ENCODE results near the gene KDM6A. TPM values are rescaled to one million over a fixed set of nuclear protein-coding genes. Genes with fewer than 3 reads are reported as not detected.
A peak's percentile ranks its signal among the peaks of the same experiment; 100 is the strongest.

The KDM6A gene
- total and polyA plus RNA-seq, 9 of the 15 experiments (the other 6 are each of a cell fraction or from before 2014, with no cell fraction given) = 8.4 to 34.3 (median 22.9) TPM

DNA sequence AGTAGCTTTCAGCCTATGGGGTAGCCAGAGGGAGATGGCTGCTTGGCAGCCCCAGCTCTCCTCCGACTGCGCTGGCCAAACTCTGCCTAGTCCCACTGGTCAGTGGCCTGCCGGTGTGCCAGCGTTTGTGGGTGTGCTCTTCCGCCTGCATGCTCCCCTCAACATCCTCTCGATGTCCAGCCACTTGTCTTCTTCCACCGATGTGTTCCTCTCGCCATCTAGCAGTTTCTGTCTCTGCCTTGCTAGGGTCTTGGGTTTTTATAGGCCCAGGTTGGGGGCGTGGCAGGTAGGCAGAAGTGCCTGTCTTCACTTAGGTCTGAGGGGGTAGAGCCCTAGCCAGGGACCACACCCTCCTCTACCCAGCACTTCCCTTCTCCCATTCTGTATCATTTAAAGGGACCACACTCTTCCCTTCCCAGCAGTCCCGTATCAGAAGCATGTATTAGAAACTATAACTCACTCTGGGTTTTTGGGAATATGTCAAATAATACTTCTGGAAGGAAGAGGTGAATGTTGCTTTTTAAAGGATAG is 124.4 kb downstream of the KDM6A start:
- intact Hi-C loops (cut with micrococcal nuclease) (no loop called here), in situ Hi-C loops (cut with MboI) (no loop called here)
- FAIRE-seq = no peak
- no peak overlapping the region for H2AFZ ChIP-seq (ENCODE audit: low read depth, low read length)
- H3K9me3 ChIP-seq (replicated peaks; ENCODE audit: control insufficient read depth, insufficient read depth, low read depth, low read length) = no peaks in the 10 kb centered on the region
- no peaks in the 10 kb centered on the region; the same call in 1 of the 2 replicates for H4K20me1 ChIP-seq (replicated peaks; ENCODE audit: control insufficient read depth, insufficient read depth, low read length)
- peak overlapping the region in 1 of 2 experiments; percentile 76; a peak in 1 of 4 replicates for H3K9ac ChIP-seq (ENCODE audit: insufficient read depth in 1 of 2, low read depth in 2 of 2, low read length in 2 of 2)
- no peak for DNase-seq (ENCODE audit: extremely low read depth in 1 of 4, low spot score in 3 of 4)
- H3K79me2 ChIP-seq (ENCODE audit: control insufficient read depth, insufficient read depth, low read length) = peaks cover 57% of the 10 kb centered on the region
- H3K4me1 ChIP-seq (replicated peaks in 1 of 2; ENCODE audit: control insufficient read depth in 2 of 2, insufficient read depth in 2 of 2, low read length in 2 of 2) = peaks cover 5 to 9% of the 10 kb centered on the region in 2 experiments; a peak in 4 of 5 replicates
- H3K9me1 ChIP-seq (ENCODE audit: control insufficient read depth, insufficient read depth, low read length) = peaks cover 2% of the 10 kb centered on the region
- no peak overlapping the region for H3K4me2 ChIP-seq (ENCODE audit: insufficient read depth, low read length)
- no peak overlapping the region for H3K4me3 ChIP-seq
- H3K36me3 ChIP-seq (ENCODE audit: control insufficient read depth, insufficient read depth, low read length) = 0 out of 3 replicates have a peak, but pooled peaks cover 4% of the 10 kb centered on the region
- no peaks in the 10 kb centered on the region for H3K27me3 ChIP-seq (ENCODE audit: control insufficient read depth in 2 of 2, insufficient read depth in 2 of 2, low read length in 2 of 2)
- BruUV-seq (replicated peaks) = no TSS peak
- WGBS (ENCODE audit: insufficient coverage, low coverage, missing lambda C conversion rate) = 85% methylated on average over 7 of the region's 10 CpGs
- no peak for ATAC-seq
- POLR2A ChIA-PET = no interaction called here
- CTCF ChIA-PET (ENCODE audit: low intra/inter-chr PET ratio) = no interaction called here
- no peak overlapping the region for H3K27ac ChIP-seq (ENCODE audit: extremely low read depth, low read depth, low read length)
- TF ChIP-seq POLR2G (IDR thresholded peaks at IDR 0.05; ENCODE audit: low read depth, low read length) (no peak), NRF1 (conservative IDR thresholded peaks at IDR 0.05 in 1 of 2, IDR thresholded peaks at IDR 0.05 in 1 of 2) (no peak), HDAC2 (IDR thresholded peaks at IDR 0.05) (no peak), TAF7 (tag; IDR thresholded peaks at IDR 0.05) (no peak), ZNF121 (CRISPR knock-in tag; conservative IDR thresholded peaks at IDR 0.05) (no peak), PHTF2 (CRISPR knock-in tag; IDR thresholded peaks at IDR 0.05) (no peak)
- TF ChIP-seq, protein P1, sequence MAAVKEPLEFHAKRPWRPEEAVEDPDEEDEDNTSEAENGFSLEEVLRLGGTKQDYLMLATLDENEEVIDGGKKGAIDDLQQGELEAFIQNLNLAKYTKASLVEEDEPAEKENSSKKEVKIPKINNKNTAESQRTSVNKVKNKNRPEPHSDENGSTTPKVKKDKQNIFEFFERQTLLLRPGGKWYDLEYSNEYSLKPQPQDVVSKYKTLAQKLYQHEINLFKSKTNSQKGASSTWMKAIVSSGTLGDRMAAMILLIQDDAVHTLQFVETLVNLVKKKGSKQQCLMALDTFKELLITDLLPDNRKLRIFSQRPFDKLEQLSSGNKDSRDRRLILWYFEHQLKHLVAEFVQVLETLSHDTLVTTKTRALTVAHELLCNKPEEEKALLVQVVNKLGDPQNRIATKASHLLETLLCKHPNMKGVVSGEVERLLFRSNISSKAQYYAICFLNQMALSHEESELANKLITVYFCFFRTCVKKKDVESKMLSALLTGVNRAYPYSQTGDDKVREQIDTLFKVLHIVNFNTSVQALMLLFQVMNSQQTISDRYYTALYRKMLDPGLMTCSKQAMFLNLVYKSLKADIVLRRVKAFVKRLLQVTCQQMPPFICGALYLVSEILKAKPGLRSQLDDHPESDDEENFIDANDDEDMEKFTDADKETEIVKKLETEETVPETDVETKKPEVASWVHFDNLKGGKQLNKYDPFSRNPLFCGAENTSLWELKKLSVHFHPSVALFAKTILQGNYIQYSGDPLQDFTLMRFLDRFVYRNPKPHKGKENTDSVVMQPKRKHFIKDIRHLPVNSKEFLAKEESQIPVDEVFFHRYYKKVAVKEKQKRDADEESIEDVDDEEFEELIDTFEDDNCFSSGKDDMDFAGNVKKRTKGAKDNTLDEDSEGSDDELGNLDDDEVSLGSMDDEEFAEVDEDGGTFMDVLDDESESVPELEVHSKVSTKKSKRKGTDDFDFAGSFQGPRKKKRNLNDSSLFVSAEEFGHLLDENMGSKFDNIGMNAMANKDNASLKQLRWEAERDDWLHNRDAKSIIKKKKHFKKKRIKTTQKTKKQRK (IDR thresholded peaks at IDR 0.05; ENCODE audit: borderline replicate concordance, low read depth, low read length) = no peak
- TF ChIP-seq, protein P2, sequence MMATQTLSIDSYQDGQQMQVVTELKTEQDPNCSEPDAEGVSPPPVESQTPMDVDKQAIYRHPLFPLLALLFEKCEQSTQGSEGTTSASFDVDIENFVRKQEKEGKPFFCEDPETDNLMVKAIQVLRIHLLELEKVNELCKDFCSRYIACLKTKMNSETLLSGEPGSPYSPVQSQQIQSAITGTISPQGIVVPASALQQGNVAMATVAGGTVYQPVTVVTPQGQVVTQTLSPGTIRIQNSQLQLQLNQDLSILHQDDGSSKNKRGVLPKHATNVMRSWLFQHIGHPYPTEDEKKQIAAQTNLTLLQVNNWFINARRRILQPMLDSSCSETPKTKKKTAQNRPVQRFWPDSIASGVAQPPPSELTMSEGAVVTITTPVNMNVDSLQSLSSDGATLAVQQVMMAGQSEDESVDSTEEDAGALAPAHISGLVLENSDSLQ (IDR thresholded peaks at IDR 0.05) = no peak
